Right ventricle myocardium superior (tissue), 1 donor: Measurements from ENCODE around the gene KCNA10. TPM values are rescaled to one million over a fixed set of nuclear protein-coding genes. Genes with fewer than 3 reads are reported as not detected.

Source experiments
- ATAC-seq: fragments of 200-7000 bp; cut with Tn5 transposase; one replicate; pipeline ENCODE4 v1.9.1; 2020; ENCODE audit warnings: mild to moderate bottlenecking; ENCODE audit not compliant: poor library complexity
- DNase-seq: peaks from one replicate; pipeline ENCODE4 v3.0.0-alpha.2; 2020
- intact Hi-C: fragments of 100-400 bp; cut with DNase I; formaldehyde crosslinking; loops from one replicate; pipeline ENCODE4 v1.11.2; 2022
- total RNA-seq: library from RNA; stranded (reverse); fragmentation: NEBNext Ultra II Directional; extraction: Animal tissue kit (Norgen Biotek cat#: 25700); gene quantifications from one replicate; pipeline ENCODE4 v1.2.1, GENCODE V29; 2021
- donor health status: DM: no; HTN: yes; CAD: no; lungs with severe emphysema.

Gene KCNA10
- total RNA-seq, 1 donor from 2014 or later, result not detected

DNA sequence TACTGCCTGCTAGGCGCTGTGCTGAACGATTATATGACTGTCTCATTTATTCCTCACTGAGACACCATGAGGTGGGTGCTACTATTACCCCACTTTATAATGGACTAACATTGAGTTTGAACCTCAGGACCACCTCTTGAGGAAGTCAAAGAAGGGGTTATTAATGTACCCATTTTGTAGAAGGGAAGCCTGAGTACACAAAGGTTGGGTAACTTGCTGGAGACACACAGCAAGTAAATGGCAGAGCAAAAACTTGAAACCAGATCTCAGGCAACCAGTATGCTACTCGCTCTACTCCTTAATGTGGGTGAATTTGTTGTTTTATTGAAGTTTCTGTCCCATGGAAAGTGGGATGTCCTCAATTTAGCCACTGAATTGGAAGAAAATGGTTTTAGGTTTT, 30.1 kb downstream of the KCNA10 start:
- intact Hi-C loops, result no loop called here
- ATAC-seq (no peak), DNase-seq (no peak)

- ATAC-seq (no peak), DNase-seq (no peak)
- intact Hi-C loops, result no loop called here
Observed at GRCh38 chr1:110488161-110488560, 30.8 kb downstream of the KCNA10 start.

DNA sequence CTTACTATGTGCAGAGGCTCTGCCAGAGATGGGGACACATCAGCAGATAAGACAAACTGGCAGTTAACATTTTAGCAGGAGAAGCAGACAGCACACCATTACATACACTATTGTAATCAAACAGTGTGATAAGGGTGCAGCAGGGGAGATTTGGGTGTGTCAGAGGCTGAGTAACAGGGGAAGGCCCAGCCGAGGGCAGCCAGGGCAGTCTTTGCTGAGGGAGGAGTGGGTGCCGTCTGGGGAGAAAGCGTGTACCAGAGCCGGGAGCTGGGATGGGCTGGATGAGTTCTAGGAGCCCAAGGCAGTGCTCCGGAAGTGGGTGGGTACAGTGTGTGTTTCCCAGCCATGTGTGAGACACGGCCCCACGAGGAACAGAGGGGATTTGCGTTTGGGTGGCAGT, 31.2 kb downstream of the KCNA10 start:
- intact Hi-C loops, result no loop called here
- DNase-seq, result no peak
- no peak for ATAC-seq

DNA sequence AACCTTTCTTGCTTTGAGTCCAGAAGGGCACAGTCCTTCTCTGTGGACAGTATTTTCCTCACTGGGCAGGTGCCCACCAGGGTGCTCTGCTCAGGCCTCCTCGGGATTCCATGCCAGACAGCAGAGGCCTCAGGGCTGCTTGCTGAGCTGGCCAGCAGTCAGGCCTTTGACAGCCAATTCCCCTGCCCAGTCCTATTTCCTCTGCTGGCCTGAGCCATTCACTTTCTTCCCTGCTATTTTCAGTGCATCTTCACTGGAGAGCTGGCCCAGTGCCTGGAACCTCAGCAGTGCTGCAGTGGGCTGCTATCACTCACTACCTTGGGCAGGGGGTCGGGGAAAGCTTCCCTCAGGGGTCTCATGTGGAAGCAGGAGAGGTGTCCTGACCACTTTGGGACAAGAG, 33.2 kb downstream of the KCNA10 start:
- DNase-seq (no peak), ATAC-seq (peak; percentile 64)
- intact Hi-C loops, result no loop called here

DNA sequence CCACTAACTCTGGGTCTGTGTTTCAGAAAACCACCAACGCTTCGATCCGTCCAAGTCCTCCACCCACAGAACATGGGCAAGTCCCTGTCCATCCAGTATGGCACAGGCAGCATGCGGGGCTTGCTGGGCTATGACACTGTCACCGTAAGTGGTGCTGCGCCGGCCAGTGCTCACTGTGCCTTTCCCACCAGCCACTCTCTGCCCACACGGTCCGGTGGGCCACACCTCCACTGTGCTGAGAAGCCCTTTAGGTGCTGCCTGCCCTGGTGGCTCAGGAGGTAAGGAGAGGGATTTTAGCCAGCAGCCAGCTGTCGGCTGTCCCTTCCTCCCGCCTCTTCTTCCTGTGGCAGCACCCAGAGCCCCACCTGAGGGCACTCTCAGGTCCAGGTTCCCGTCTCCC, 34.2 kb downstream of the KCNA10 start:
- DNase-seq (no peak), ATAC-seq (no peak)
- intact Hi-C loops, result no loop called here

GRCh38 chr1:110483308-110483685, 35.7 kb downstream of the KCNA10 start:
- no peak for DNase-seq
- intact Hi-C loops, result no loop called here
- no peak for ATAC-seq

DNA sequence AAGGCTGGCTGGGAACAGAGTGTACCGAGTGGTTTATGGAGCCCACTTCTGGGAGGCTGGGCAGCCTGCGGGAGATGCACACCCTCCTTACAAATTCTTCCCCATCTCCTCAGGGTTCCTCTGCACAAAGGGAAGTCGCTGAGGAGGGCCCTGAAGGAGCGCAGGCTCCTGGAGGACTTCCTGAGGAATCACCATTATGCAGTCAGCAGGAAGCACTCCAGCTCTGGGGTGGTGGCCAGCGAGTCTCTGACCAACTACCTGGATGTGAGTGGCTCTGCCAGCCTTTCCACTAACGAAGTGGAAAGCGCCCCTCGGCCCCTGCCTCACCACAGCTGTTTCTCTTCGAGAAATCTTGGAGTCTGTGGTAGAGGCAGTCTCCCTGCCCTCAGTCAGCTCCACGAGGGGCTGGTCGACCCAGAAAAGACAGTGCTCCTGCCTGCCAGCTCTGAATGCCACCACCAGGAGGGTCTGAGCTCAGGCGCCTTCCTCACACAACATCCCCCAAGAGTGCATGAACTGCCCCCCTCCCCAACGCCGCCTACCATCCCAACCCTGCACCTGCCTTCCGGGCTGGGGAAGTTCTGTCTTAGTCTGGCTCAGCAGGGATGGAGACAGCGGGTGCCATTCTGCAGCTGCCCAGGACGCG, 36.2 kb downstream of the KCNA10 start:
- intact Hi-C loops, result no loop called here
- no peak for ATAC-seq
- DNase-seq, result no peak

DNA sequence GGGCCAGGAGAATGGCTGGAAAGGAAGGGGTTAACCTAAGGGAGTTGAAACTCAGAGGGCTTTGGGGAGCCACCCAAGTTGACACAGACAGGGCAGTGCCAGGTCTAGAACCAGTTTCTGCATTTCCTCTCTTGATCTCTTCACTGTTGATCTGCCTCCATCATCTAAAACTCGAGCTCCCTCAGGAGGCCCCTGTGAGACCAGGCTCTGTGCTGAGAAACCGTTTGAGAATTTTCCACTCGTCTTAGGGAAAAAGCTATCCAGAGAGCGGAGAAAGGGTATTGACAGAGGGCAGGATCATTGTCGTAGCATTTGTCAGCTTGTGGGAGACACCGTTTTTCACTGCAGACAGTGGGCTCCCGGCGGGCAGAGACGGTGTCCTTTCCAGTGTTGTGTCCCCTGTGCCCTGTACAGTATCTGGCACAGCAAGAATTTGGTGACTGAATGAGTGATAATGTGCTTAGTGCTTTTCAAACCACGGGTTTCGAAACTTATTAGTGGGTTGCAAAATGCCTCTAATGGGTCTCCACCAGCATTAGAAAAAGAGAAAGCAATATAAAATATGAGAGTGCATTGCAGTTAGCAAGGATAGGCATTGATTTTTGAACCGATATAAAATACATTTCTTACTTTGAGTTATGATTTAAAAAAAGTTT, 36.9 kb downstream of the KCNA10 start:
- intact Hi-C loops, result no loop called here
- DNase-seq, result no peak
- peak; percentile 38 for ATAC-seq

DNA sequence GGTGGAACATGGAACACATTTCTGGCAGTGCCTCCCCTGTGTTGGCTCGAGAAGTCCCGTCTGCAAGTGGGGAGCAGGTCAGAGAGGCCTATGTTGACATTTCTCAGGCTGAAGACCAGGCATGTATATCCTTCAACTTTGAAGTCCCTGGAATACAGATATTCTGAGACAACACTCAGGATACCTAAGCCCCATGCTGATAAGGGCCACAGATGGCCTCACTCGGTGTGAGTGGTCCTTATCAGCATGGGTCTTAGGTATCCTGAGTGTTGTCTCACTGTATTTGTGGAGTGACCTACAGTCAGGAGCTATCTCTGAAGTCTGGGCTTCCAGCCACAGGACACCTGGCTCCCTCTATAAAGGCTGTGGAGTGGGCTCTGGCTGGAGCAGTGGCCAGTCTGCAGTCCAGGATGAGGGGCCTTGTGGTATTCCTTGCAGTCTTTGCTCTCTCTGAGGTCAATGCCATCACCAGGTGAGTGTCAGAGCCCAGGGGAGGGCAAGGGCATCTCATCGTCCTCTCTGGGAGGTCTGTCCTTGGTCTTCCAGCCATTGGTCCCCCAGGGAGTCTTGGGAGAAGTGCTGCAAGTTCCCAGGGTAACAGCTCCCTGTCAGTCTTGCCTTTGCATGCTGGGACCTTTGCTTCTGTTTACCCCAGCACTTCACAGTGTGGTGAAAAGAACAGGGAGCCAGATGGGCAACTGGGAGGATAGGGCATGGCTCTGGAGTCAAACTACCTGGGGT, 38.4 kb downstream of the KCNA10 start:
- DNase-seq (no peak), ATAC-seq (peak; percentile 30)
- intact Hi-C loops, result no loop called here

DNA sequence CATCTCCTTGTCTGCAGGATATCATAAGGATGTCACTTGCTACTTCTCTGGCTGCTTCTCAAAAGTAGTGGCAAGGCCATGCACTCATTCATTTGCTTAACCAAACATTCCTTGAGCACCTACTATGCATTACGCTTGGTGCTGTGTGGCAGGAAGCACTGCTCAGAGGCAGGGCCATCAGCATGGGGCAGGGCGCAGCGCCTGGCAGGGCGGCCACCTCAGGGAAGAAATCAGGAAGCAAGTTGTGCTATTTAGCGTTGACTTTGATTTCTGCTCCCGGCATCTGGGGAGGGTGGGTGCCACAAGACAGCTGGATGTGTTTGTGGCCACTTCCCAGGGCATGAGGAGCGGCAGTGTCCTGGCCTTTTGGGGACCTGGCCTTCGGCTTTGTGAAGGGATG, 40.1 kb downstream of the KCNA10 start:
- DNase-seq (no peak), ATAC-seq (no peak)
- intact Hi-C loops, result no loop called here

- DNase-seq, result no peak
- no peak for ATAC-seq
- intact Hi-C loops, result no loop called here
Observed at GRCh38 chr1:110477967-110478640, 40.9 kb downstream of the KCNA10 start.

GRCh38 chr1:110477445-110477957, 41.5 kb downstream of the KCNA10 start:
- no peak for DNase-seq
- intact Hi-C loops, result no loop called here
- peak; percentile 24 for ATAC-seq

DNA sequence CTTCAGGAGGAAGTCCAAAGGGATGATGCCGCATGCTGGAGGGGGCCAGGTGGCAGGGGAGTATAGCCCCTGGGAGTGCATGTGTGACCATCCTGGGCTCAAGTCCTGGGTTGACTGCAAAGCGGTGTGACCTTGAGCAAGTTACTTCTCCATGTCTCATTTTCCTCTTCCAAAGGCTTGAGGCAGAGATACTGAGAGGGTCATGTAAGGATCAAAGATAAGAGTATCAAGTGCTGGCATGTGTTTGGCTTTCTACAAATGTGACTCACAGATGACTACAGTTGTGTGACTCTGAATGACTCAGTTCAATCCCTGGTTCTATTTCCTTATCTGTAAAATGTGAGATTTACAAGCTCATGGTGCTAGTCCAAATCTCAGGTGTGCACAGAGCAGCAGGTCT, 41.9 kb downstream of the KCNA10 start:
- no peak for DNase-seq
- ATAC-seq, result peak; percentile 69

DNA sequence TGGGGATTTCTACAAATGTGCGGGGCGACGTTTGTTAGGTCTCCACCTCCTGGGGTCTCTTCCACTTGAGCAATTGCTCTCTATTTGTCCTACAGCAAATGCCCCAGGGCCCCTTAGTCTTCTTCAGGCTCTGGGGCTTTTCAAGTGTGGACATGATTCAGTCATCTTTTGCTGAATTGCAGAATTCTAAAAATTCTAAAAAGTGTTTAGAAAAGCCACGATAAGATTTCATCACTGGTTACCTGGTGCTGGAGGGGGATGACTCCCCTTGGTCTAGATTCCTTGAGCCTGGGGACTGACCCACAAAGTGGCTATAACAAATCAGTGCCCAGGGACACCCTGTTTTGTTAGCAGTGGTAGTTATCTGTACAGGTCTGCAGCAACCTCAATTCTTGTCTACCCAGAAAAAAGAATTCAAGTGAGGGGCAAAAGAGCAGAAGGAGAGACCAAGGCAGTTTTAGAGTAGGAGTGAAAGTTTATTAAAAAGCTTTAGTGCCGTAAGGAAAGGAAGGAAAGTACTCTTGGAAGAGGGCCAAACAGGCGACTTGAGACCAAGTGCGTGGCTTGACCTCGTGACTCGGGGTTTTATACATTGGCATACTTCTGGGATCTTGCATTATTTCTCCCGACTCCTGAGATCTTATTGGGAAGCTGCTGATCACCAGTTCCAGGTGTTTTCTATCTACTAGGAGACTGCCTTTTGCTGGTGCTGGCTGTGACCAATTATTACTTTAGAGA, 42.8 kb downstream of the KCNA10 start:
- no peak for ATAC-seq
- DNase-seq, result no peak

More for the DNA sequence above, 41.9 kb downstream of the KCNA10 start:
- intact Hi-C loops, result no loop called here

DNA sequence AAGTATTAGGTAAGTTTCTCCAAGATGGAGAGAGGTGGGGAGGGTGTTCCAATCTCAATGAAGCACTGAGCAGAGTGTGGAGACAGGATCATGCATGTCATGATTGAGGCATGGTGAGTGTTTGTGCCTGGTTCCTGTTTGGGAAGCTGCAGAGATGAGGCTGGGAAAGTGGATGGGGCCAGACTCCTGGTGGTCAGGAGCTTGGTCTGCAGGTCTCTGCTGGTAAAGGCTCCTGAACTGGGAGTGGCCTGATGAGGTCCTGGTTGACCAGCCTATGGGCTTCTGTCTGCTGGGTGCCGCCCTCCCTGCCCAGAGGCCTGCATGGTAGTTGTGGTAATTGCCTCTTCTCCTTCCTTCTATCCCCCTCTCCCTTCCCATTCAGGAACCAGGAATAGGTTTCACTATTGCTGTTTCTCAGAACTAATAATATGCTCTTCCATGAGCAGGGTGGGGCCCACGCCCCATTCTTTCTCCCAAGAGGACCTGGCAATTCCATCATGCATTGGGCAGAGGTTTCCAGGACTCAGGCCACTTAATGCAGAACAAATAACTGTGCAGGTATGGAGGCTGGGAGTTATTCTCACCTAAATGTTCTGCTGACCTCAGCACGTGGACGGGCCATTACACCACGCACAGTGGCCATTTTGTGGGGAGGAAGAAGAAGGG, 43.5 kb downstream of the KCNA10 start:
- ATAC-seq (no peak), DNase-seq (no peak)
- intact Hi-C loops, result no loop called here

More for the DNA sequence above, 42.8 kb downstream of the KCNA10 start:
- intact Hi-C loops, result no loop called here

DNA sequence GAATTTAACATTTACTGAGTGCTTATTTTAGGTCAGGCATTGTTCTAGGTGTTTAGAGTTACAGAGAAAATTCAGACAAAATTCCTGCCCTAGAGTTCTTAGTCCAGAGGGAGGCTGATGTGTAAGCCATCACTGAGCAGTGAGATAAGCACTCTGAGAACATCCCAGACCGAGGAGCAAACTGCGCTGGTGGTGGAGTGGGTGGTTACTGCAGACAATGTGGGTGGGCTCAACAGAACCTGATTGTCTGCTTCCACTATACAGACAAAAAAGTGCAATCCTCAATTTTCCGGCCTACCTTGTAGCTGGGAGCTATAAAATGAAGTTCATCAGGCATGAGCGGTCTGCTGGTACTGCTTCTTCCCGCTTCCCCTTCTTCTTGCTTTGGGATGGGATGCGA, 44.5 kb downstream of the KCNA10 start:
- DNase-seq (no peak), ATAC-seq (no peak)
- intact Hi-C loops, result no loop called here

DNA sequence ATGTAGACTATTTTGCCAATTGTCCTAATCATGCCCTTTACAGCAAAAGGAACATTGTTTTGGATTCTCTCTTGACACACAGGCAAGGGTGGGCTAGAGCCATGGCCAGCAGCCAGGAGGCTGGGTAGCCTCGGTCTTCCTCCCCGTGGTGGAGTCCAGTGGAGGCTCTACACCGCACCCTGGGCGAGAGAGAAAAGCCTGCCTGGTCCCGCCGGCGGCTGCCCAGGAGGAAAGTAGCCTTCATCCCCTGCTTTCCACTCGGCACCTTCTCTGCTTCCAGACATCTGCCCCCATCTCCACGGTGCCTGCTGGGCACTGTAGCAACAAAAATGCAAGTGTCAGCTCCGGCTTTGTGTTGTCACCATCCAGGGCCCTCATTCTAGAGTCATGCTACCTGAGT, 46.4 kb downstream of the KCNA10 start:
- no peak for DNase-seq
- intact Hi-C loops, result no loop called here
- ATAC-seq, result no peak

GRCh38 chr1:110471131-110471530, 47.8 kb downstream of the KCNA10 start:
- no peak for DNase-seq
- intact Hi-C loops, result no loop called here
- ATAC-seq, result no peak
